Measurements from ENCODE around the gene OPN1SW. TPM values are rescaled to one million over a fixed set of nuclear protein-coding genes. Genes with fewer than 3 reads are reported as not detected.

OPN1SW gene
- total RNA-seq, 1 donor from 2014 or later = not detected

DNA sequence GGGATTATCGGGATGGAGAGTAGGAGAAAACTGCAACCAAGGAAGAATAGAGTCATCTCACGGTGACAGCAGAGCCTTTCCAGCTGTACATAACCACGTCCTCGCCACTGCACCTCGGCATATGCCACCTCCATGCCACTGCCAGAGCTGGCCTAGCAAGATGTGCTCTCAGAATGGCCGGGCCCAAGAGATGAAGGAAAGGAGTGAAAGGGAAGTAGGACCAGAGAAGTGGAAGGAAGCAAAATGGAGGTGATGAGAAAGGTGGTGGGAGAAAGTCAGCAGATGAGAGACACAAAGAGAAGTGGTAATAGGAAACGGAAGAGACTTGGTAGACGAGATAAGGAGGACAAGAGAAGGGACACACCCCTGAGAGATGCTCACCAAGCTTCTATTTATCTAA is 44.4 kb downstream of the OPN1SW start:
- ATAC-seq = no peak

DNA sequence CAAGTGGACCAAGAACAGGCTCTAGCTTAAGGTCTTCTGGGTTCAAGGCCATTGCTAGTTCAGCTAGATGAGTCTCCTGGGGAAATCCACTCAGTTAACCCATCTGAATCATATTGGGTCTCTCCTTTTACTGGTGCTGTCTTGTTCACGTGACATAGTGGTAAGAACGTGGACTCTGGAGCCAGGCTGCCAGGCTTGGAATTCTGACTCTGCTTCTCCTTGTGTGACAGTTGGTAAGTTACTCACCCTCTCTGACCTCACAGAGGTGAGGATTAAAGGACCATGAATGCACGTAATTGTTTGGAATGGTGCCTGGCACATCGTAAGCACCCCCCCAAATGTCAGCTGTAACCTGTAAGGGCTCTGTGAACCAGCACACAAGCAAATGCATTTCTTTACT is 46.1 kb downstream of the OPN1SW start:
- no peak for ATAC-seq

DNA sequence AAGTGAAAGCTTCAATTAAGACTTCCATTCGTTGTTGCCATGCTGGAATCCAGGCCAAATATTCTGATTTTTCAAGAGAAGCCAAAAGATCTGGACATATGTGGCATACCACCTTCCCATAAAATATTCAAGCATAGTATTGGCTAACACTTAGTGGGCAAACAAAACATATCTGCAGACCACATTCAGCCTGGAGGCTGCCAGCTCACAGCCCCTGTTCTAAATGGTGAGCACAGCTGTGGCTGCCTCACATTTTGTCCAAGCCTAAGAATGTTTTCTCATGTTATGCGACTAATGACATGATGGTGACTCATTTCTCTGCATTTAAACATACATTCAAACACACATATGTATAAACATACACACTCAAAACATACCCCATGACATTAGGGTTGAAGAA is 47.0 kb downstream of the OPN1SW start:
- no peak for ATAC-seq

DNA sequence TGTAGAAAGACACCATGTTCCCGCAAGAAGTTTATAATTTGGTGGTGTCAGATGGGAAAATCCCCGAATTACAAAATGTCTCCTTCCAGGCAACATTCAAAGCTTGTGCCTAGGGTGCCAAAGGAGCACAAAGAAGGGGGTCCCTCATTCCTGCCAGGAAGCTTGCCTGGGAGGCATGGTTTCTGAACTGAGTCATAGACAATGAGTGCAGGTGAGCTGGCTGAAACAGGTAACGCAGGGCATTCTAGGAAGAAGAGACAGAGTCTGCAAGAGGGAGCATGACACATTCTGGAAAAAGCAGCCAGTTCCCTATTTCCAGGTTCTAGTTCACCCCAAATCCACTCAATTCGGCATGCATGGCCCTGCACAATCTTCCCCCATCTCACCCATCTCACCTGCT is 48.4 kb downstream of the OPN1SW start:
- peak; percentile 59 for ATAC-seq

DNA sequence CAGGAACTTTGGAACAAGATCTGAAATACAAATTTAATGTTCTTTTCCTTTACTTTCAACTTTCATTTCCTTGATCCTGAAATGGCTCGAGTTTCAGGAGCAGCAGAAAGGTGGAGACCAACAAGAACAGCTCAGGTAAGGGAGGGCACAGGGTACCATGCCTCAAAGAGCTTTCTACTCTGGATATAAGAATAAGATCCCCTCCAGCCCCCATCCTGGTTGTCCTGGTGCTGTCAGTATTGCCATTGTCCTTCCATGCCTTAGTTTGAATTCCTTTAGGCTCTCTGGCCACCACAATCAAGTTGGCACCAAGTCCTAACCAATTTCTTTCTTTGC is 48.9 kb downstream of the OPN1SW start:
- no peak for ATAC-seq

DNA sequence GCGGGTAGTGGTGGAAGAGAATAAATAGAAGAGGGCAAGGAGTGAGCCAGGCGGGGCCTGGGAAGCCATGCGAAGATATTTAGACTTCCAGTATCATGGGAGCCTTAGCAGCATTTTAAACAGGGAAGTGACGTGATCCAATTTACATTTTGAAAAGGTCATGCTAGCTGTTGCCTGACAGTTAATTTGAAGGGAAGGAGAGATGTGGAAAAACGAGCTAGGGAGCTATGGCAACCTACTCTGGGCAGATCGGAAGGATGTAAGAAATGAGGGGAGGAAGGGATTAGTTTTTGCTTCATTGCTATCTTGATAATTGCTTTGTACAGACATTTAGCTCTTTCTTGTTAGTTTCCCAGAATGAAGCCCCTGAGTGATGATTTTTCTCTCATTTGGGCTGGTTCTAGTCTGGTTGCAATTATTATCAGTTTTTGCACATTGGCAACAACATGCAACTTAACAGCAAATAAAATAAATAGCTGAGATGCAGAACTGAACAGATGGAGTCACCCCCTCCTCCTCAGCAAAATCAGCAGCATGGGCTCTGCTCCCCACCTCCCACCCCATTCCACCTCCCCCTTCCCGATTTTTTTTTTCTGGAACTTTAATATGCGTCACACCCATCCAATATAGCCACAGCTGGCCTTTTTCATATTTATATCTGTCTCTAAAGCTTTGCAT is 49.4 kb downstream of the OPN1SW start:
- no peak for ATAC-seq

DNA sequence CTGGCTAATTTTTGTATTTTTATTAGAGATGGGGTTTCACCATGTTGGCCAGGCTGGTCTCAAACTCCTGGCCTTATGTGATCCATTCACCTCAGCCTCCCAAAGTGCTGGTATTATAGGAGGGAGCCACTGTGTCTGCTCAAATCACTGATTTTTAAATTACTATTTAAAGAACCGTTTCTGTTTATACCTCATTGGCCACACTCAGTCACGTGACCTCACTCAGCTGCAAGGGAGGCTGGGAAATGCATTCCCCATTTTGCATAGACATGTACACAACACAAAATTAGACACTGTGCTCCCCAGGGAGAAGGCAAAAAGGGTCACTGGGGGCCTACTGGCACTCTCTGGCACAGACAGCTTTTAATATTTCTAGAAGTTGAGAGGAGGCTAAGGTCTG is 50.1 kb downstream of the OPN1SW start:
- ATAC-seq = no peak

DNA sequence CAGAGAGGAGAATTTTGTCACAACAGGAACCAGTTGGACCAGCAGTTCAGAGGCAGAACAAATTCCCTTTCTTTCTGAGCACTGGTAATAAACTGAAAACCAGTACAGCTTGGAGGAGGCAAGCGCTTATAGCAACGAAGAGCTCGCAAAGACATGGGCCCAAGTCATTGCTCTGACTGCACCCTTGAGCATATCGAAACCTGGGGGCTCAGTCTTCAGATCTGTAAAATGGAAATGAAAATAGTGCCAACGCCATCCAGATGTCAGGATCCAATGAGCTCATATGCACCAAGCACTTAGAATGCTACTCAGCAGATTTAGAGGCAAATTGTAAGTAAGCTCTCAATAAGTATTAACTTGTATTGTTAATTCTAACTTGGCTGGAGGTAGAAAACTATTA is 50.9 kb downstream of the OPN1SW start:
- ATAC-seq = no peak

Other genes with a start within 250 kb of the OPN1SW start
- 0.84 TPM for gene GARIN1A, start 103.5 kb downstream of the OPN1SW start, total RNA-seq
- gene CALU, start 36.4 kb downstream of the OPN1SW start, total RNA-seq = 21.4 TPM
- 0.76 TPM for gene CCDC136, start 16.2 kb upstream of the OPN1SW start, total RNA-seq
- gene FLNC, start 54.6 kb upstream of the OPN1SW start, total RNA-seq = 2.0 TPM
- gene ATP6V1F, start 87.1 kb upstream of the OPN1SW start, total RNA-seq = 193 TPM
- gene KCP, start 134.9 kb upstream of the OPN1SW start, total RNA-seq = 1.8 TPM
- gene IRF5, start 162.1 kb upstream of the OPN1SW start, total RNA-seq = 15.7 TPM